Measurements from ENCODE around the gene CMIP. TPM values are rescaled to one million over a fixed set of nuclear protein-coding genes. Genes with fewer than 3 reads are reported as not detected.
A peak's percentile ranks its signal among the peaks of the same experiment; 100 is the strongest.

CMIP gene
- polyA plus RNA-seq, 3 donors: 0.85 to 61.9 (median 0.93) TPM

- H3K36me3 ChIP-seq (replicated peaks in 1 of 2; ENCODE audit: control insufficient read depth in 1 of 2, insufficient read depth in 2 of 2, low read length in 2 of 2): peaks cover 20% of the 10 kb centered on the region in 2 donors
- Mint-ChIP-seq H3K36me3 (peaks cover 31 to 34% of the 10 kb centered on the region in 2 donors), H3K4me1 (peaks cover 17% of the 10 kb centered on the region), H3K27me3 (ENCODE audit: low read depth in 3 of 3) (peaks cover 0 to 5% (median 1%) of the 10 kb centered on the region in 3 donors), H3K27ac (no peak overlapping the region), H3K4me3 (no peak overlapping the region), H3K9me3 (peaks cover 0 to 3% (median 0%) of the 10 kb centered on the region in 7 donors)
- no peak overlapping the region for H3K27ac ChIP-seq (ENCODE audit: low read depth in 1 of 2, low read length in 2 of 2)
- H4K20me1 ChIP-seq (ENCODE audit: insufficient read depth, low read length): peaks cover 22% of the 10 kb centered on the region
- peaks cover 1 to 7% of the 10 kb centered on the region in 2 donors for H3K4me1 ChIP-seq (ENCODE audit: control insufficient read depth in 1 of 2, insufficient read depth in 2 of 2, low read length in 2 of 2)
- no peak overlapping the region for H3K9ac ChIP-seq (ENCODE audit: insufficient read depth, low read length, poor library complexity, severe bottlenecking)
- H3K9me3 ChIP-seq (replicated peaks in 1 of 2; ENCODE audit: control insufficient read depth in 1 of 2, insufficient read depth in 1 of 2, low read length in 2 of 2): no peaks in the 10 kb centered on the region
- H2AFZ ChIP-seq (ENCODE audit: insufficient read depth, low read depth, low read length, poor library complexity, severe bottlenecking): no peak overlapping the region
- 95% methylated on average over 3 of the region's 7 CpGs for whole genome bisulfite sequencing (ENCODE audit: insufficient coverage)
- TF ChIP-seq CTCF (IDR thresholded peaks at IDR 0.05): no peak
- DNase-seq: no peak
- no peaks in the 10 kb centered on the region for H3K79me2 ChIP-seq (ENCODE audit: insufficient read depth, low read length)
- H3K4me3 ChIP-seq (replicated peaks in 1 of 3; ENCODE audit: low read depth in 2 of 3, low read length in 3 of 3): no peak overlapping the region
- intact Hi-C loops (cut with micrococcal nuclease): loop anchor here (10.0 kb wide), 1 partner anchor 308 kb away; no protein-coding TSS in a partner anchor
- H3K27me3 ChIP-seq (ENCODE audit: control insufficient read depth in 2 of 2, insufficient read depth in 2 of 2, low read length in 2 of 2): no peaks in the 10 kb centered on the region
- H3K4me2 ChIP-seq (replicated peaks; ENCODE audit: extremely low read depth, low read length, poor library complexity, severe bottlenecking): no peak overlapping the region
Measured at GRCh38 chr16:81712681-81713080, 268.1 kb downstream of the CMIP start.

GRCh38 chr16:81713295-81713772, 268.7 kb downstream of the CMIP start:
- no peak overlapping the region for H3K4me2 ChIP-seq (replicated peaks; ENCODE audit: extremely low read depth, low read length, poor library complexity, severe bottlenecking)
- peaks cover 7 to 14% of the 10 kb centered on the region in 2 donors for H3K4me1 ChIP-seq (ENCODE audit: control insufficient read depth in 1 of 2, insufficient read depth in 2 of 2, low read length in 2 of 2)
- Mint-ChIP-seq H3K4me3 (no peak overlapping the region), H3K9me3 (peaks cover 0 to 5% (median 0%) of the 10 kb centered on the region in 7 donors), H3K36me3 (peaks cover 25 to 28% of the 10 kb centered on the region in 2 donors), H3K27me3 (ENCODE audit: low read depth in 3 of 3) (peaks cover under 1 to 5% (median 1%) of the 10 kb centered on the region in 3 donors), H3K4me1 (peaks cover 22% of the 10 kb centered on the region), H3K27ac (peak overlapping the region in 2 of 7 donors; percentile 6 to 56)
- no peak for DNase-seq
- 95% methylated on average over 12 of the region's 16 CpGs for WGBS (ENCODE audit: insufficient coverage)
- H3K27me3 ChIP-seq (ENCODE audit: control insufficient read depth in 2 of 2, insufficient read depth in 2 of 2, low read length in 2 of 2): no peaks in the 10 kb centered on the region
- no peak overlapping the region for H3K4me3 ChIP-seq (replicated peaks in 1 of 3; ENCODE audit: low read depth in 2 of 3, low read length in 3 of 3)
- H2AFZ ChIP-seq (ENCODE audit: insufficient read depth, low read depth, low read length, poor library complexity, severe bottlenecking): no peak overlapping the region
- no peak overlapping the region for H3K9ac ChIP-seq (ENCODE audit: insufficient read depth, low read length, poor library complexity, severe bottlenecking)
- peaks cover 16% of the 10 kb centered on the region for H4K20me1 ChIP-seq (ENCODE audit: insufficient read depth, low read length)
- H3K9me3 ChIP-seq (replicated peaks in 1 of 2; ENCODE audit: control insufficient read depth in 1 of 2, insufficient read depth in 1 of 2, low read length in 2 of 2): no peaks in the 10 kb centered on the region
- peaks cover 14% of the 10 kb centered on the region in 2 donors for H3K36me3 ChIP-seq (replicated peaks in 1 of 2; ENCODE audit: control insufficient read depth in 1 of 2, insufficient read depth in 2 of 2, low read length in 2 of 2)
- H3K79me2 ChIP-seq (ENCODE audit: insufficient read depth, low read length): no peaks in the 10 kb centered on the region
- no peak overlapping the region for H3K27ac ChIP-seq (ENCODE audit: low read depth in 1 of 2, low read length in 2 of 2)
- intact Hi-C loops (cut with micrococcal nuclease): loop anchor here (10.0 kb wide), 1 partner anchor 309 kb away; no protein-coding TSS in a partner anchor
- TF ChIP-seq CTCF (IDR thresholded peaks at IDR 0.05): no peak

Measured in CD14-positive monocyte (primary cell).